Panc1 (cell line): Measurements from ENCODE around the gene KIF26A.

Experiments
- POLR2AphosphoS5 ChIP-seq: IDR thresholded peaks from 2 replicates; pipeline ENCODE4 v1.6.1; 2012; ENCODE audit warnings: mild to moderate bottlenecking, low read depth, low read length, moderate library complexity
- SIN3A ChIP-seq: IDR thresholded peaks from 2 replicates; pipeline ENCODE4 v1.6.1; 2012; ENCODE audit warnings: low read depth, mild to moderate bottlenecking, low read length, moderate library complexity, borderline replicate concordance; ENCODE audit not compliant: insufficient read depth

DNA sequence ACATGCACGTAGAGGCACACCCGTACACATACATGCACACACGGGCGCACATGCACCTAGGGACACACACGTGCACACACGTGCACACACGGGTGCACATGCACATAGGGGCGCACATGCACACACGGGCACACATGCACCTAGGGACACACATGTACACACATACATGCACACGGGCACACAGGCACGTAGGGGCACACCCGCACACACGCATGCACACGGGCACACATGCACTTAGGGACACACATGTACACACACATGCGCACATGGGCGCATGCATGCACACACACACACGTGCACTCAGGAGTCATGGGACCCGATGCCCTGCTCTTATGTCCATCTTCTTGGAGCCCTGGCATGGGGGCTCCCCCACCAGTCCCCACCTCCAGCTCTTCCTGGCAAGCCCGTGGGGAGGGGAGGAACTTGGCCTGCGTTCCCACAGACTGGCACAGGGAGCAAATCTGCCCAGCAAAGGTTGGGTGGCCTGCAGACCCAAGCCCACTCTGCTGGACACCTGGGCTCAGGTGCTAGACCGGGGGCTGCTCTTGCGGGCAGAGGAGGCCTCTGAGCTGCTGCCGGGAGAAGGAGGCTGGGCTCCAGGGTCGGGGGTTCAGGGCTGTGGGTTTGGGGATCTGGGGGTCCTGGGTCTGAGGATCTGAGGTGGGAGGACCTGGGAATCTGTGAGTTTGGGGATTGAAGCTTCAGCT lies 51.4 kb downstream of the KIF26A start:
- no peak for TF ChIP-seq POLR2AphosphoS5
- TF ChIP-seq SIN3A = no peak
